HL-60/S4 treated with phorbol 12-myristate 13-acetate at 8.2 ng/mL for 4 days and 3 days (cell line): ENCODE data around the gene SND1.

ENCODE experiments used
- in situ Hi-C: fragments of 300-500 bp; cut with MboI; formaldehyde crosslinking; loops from 2 replicates; pipeline ENCODE4 v1.15.0; 2022; ENCODE audit warnings: low sequenced_read_pairs

Gene SND1

DNA sequence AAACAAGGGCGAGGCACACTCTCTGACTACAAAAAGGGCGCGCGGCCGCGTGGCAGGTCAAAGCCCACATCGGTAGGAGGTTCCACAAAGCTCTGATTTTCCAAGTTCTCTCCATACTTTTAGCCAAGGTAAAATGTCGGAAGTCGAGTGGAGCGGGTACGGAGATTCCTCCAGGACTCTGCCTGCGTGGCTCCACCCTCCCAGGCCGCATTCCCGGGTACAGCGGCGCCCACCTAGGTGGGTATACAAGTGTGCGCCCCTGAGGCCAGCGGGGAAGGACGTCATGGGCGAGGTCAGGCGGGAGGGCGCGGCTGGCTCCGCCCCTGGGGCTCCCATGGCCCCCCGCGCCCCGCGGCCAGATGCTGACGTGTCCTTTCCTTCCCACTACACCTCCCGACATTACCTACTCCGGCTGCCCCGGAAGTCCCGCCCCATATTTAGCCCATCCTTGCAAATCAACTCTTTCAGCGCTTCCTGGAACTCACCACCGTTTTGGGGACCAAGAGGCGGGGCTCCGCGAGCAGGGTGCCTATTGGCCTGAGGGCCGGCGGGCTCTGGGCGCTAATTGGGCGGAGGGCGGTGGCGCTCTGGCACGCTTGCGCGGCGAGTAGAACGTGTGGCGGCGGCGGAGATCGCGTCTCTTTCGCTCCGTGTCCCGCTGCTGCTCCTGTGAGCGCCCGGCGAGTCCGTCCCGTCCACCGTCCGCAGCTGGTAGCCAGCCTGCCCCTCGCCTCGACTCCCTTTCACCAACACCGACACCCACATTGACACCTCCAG lies at the start of gene SND1:
Gene SND1, plus strand, starts transcription at position 639 of the 777 bp plus-strand sequence. CDS start 180 bp downstream, outside the sequence.
- in situ Hi-C loops: no loop called here

DNA sequence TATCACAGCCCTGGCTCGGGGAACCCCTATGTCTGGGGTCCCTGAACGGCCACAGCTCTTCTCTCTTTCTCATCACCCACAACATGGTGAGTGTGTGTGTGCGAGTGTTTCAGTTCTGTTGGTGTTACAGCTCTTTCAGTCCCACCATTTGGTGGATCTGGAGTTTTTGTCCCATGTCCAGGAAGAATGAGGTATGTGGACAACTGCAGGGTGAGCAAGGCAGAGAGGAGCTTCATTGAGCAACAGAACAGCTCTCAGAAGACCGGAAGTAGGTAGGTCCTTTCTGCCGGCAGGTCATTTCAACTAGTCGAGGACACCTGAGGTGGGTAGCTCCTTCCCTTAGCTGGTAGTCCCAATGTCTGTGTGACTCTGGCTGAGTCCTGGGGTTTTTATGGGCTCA lies 43.5 kb upstream of the SND1 start:
- in situ Hi-C loops: no loop called here

DNA sequence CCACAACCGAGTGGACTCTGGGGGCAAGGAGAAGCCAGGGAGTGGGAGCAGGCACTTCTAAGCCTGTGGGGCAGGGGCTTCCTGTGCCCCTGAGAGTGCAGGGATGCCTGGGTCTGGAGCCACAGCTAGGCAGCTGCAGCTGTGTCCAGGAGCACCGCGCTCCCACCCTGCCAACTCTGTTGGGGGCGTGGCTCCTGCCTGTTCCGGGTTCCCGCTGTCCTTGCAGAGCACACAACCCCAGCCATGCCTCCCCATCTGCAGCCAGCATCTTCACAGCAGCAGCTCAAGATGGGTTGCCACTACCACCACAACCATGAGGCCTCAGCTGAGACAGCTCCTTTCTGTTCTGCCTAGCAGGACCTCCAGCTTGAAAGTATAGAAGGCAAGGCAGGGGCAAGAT lies 42.7 kb upstream of the SND1 start:
- in situ Hi-C loops: no loop called here

DNA sequence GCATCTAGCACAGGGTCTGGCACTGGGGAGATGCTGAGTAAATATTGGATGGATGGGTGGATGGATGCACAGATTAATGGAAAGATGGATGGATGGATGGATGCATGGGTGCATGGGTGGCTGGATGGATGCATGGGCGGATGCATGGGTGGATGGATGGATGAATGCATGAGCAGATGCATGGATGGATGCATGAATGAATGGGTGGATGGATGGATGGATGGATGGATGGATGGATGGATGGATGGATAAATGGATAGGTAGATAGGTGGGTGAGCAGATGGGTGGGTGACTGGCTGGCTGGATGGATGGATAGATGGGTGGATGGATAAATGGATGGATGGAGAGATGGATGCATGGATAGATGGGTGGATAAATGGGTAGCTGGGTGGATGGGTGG lies 39.7 kb upstream of the SND1 start:
- in situ Hi-C loops: no loop called here

DNA sequence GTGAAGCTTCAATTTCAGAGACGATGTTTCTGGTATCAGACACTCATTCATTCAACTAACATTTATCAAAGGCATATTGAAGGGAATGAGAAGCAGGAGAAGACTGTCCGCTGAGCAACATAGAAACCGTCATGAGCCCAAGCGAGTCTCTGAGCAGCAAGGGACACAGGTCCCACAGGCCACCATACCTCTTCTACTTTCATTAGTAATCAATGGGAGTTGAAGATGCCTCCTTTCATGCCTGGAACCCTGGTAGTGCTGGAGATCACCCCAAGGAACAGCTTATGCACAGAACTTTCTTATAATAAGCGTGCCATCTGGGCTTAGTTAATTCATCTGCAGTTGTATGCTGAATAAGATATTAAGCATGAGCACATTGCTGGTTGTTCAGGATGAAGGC lies 35.3 kb upstream of the SND1 start:
- in situ Hi-C loops: no loop called here

DNA sequence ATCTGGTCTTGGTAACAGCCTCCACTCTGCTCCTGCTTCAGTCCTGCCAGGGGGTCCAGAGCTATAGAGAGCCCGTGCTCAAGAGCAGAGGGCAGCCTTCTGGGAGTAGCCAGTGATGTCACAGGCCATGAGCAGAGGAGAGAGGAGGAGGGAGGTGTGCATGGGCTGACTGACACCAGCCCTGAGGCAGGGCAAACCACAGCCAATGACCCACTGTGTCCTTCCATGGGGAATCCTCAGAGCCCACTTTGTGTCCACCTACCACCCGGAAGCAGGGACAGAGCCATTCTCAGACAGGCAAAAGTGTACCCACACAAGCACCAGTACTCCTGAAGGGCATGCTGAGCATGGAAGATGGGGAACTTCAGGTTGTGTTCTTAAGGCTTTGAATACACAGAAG lies 34.0 kb upstream of the SND1 start, which contains the start of gene PAX4:
Gene PAX4, minus strand, starts transcription at position 101 of the 400 bp plus-strand sequence. CDS start 2,214 bp downstream, outside the sequence.
- in situ Hi-C loops: no loop called here

DNA sequence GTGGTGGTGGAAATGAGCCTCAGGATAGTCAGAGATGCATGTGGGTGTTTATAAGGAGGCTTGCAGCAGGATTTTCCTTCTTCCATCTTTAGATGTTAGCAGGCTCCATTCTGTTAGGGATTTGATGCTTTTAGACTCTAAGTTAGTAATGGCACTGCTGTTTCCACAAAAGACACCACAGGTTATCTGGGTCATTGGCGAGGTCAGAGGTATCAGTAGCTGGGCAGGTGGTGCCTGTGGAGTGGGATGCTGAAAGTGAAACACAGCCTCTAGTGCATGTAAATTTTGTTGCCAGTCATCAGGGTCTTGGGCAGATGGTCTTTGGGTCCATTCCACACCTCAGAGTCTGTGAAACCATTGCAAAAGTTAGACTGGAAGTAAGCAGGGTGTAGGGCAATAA lies 33.2 kb upstream of the SND1 start:
- in situ Hi-C loops: no loop called here

DNA sequence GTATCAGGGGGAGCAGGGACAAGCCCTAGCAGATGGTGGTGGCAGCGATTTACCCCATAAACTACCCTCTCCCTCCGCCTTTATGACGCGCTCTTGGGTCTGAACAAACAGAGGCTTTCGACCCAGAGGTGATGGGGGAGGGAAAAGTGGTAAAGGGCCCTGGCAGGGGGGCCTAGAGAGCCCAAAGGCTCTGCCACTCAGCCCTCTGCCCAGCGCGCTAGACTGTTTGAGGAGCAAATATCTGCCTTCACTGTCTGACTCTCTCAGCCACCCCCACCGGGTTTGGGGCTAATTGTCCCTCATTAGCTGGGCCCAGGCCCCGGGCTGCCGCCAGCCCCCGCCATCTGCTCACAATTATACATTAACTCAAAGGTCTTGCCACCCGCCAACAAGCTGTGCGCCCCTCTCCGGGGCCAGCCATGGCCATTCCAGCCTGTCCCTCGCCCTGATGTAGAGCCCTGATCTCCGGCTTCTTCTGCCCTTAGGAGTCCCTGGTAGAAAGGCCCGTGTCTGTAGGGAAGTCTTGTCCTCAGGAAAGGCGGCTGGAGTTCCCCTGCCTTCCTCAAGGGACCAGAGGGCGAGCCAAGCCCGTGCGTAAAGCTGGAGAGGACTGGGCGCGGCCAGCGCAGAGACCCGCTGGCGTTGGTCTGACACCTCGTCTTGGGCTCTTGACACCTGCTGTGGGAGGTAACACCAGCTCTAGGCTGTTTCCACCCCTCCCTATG lies 32.2 kb upstream of the SND1 start:
- in situ Hi-C loops: no loop called here

DNA sequence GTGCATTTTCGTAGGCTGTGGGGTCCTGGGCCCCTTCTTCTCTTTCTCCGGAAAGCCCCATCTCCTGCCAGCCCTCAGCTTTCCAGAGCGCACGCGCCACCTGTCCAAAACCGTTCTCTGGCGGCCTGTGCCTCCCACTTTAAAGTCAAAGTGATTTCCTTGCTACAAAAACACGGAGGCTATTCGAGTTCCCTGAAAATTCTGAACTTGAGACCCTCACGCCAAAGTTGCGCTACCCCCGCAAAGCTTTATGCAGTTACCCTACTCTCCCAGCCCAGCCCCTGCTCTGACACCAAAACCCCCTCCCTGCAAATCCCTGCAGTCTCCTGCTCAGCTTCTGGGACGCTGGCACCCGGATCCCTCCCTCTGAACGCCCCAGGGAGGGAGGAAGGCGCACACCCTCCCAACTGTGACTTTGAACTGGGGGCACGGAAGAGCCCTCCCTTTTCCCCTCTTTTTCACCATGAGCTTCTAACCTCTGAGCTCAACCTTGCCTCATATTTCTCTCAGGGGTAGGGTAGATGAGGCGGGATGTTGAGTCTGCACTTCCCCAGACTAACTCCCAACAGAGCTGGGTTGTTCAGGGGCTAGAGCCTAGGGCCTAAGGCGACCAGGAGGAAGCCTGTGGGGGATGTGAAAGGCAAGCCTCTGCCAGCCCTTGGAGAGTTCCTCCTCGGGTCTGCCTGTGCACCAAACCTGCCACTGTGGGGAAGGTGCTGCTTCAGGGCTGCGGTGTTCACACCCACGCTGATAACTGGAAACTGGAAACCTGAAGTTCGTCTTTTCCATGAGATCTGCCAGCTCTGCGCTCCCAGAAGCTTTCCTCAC lies 31.4 kb upstream of the SND1 start:
- in situ Hi-C loops: no loop called here

DNA sequence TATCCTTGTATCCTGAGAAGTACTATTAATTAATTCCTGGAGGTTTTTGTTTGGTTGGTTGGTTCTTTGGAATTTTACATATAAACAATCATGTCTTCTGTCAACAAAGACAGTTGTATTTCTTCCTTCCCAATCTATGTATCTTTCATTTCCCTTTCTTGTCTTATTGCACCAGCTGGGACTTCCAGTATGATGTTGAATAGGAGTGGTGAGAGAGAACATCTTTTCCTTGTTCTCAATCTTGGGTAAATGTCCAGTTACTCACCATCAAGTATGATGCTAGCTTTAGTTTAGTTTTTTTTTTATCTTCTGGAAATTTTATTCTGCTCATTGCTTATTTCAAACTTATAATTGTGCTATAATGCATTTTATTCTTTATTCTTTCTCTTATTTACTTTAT lies 26.7 kb upstream of the SND1 start:
- in situ Hi-C loops: no loop called here

DNA sequence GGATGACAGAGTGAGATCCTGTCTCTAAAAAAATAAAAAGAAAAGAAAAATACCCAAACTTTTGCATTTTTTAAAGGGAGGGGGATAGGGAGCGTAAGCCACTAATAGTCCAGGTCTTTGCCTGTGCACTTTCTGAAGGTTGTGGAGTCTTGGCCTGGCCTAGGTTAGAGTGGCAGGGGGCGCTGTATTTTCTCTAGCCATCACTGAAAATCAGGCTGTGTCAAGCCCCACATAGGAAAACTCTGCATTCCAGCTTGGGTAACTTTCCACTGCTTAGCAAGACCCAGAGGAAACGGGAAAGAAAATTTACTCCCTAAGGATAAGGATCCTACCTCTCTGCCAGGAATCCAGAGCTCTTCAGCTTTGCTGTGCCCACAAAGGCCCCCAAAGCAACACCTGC lies 23.5 kb upstream of the SND1 start:
- in situ Hi-C loops: no loop called here

DNA sequence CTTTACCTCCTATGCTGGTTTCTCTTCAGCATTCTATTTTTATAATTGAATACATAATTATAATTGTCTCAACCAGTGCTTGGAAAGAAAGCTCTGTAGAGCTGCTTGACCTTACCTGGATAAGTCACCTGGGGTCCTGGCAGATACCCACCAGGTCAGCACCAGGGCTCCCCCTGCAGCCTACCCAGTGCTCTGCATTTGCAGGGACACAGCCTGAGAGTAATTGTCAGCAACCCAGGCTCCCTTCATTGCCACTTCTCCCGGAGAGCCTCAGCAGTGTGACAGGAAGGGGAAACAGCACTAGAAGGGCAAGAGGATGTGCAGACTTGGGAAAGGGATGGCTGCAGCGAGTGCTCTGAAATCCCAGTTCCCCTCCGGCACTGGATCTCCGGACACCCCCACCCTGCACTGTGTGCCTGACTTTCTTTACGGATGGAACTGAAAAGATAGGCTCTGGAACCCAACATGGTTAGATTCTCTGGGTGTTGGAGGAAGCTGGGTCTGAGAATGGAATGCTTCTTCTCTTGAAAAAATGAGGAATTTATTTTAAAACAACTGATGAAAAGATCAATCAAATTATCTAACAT lies 22.6 kb upstream of the SND1 start:
- in situ Hi-C loops: no loop called here

DNA sequence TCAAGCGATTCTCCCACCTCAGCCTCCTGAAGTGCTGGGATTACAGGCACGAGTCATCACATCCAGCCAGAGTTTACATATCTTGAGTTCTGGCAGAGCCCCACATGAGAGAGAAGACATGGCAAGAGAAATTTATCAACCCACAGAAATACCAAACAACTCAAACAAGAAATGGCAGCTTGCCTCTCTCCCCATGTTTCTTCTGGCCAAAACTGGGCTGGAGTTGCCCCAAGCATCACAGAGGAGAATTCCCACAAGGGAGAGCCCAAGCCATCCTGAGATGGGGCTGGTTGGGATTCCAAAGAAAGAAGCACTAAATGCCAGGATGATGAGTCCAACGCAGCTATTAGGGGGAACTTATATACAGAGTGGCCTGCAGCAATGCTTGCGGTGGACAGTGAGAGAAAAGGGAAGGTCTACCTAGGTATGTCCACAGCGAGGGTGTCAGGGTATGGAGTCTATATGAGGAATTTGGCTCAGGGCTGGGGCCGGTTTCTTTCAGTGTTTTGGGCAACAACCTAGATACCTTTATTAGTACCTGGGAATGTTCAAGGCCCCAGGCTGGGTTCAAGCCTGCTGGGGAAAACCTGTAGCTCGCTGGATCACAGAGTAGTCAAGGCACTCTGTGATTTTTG lies 19.6 kb upstream of the SND1 start:
- in situ Hi-C loops: no loop called here

DNA sequence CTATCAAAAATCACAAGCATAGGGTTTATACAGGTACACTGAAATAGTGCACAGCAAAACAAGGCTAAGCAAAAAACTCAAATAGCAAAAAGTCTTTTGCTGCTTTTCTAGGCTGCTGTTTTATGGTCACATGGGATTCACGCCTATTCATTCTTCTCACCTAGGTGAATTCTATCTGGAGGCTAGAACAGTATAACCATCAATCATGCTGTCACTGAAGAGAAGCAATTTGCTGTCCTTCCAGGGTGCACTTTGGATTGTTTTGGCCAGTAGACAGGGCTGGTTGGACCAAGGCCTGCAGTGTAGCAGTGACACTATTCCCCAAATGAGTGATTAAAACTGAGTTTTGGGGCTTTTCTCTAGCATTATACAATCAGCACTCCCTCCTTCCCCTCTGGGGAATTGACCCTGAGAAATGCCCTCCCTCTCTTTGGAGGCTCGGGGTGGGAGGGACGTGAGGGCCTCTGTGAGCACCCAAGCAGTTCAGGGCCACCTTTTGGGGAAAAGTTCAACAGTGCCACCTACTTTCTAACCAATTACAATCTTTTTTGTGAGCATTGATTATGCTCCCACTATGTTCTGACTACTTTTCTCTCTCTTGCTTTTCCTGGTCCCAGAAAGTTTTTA lies 16.2 kb upstream of the SND1 start:
- in situ Hi-C loops: no loop called here

DNA sequence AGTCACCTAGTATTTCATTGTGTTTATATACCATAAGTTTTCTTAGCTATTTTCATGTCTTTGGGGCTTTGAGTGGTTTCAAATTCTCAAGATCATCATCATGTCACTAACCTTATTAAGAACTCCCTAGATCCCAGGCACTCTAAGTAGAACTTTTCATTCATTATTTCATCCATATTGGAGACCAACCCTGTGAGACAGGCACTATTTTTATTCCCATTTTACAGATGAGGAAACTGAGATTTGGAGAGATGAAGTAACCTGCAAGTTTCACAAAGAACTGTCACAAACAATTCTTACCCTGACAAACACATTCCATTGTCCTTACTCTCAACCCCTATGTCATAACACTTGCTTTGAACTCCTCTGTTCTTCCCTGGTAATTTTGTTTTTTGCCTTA lies 13.8 kb upstream of the SND1 start:
- in situ Hi-C loops: no loop called here

DNA sequence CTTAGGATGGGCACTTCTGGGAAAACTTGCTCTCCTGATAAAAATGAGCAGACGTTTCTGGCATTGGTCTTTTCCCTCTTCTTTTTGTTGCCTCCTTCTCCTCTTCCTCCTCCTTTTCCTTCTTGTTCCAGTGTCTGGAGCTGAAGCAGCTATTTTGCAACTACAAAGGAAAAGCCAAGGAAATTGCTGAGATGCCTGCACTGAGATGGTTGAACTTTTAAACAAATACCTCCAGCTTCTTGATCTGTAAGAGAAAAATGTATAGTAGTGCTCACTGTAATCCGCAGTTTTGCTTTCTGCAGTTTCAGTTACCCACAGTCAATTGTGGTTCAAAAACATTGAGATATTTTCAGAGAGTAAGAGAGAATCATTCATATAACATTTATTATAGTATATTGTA lies 7.5 kb upstream of the SND1 start:
- in situ Hi-C loops: no loop called here

DNA sequence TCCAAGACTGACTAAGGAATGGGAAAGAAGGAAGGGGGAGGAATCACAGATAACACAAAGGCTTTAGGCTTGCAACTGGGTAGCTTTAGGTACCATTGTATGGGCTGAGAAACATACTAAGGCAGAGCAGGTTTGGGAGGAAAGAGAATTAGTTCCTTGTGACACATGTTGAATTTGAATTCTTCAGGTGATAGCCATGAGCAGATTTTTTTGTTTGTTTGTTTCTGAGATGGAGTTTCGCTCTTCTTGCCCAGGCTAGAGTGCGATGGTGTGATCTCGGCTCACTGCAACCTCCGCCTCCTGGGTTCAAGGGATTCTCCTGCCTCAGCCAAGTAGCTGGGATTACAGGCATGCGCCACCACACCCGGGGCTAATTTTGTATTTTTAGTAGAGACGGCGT lies 4.4 kb upstream of the SND1 start:
- in situ Hi-C loops: no loop called here

DNA sequence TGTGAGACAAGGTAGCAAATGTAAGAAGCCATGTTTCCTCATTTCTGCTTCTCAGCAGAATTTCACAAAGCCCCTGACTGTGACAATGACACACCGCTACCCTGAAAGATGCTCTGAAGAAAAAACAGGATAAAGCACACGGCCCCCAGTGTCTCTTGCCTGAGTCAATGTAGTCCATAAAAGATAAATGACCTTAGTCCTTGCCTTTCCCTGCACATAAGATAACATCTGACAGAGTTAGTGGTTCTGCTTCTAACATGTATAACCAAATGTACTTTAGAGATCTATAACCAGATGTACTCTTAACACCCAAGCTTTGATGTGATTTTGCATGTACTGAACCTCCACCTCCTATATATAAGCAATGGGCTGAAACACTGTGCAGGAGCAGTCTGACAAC lies 3.0 kb upstream of the SND1 start:
- in situ Hi-C loops: no loop called here

DNA sequence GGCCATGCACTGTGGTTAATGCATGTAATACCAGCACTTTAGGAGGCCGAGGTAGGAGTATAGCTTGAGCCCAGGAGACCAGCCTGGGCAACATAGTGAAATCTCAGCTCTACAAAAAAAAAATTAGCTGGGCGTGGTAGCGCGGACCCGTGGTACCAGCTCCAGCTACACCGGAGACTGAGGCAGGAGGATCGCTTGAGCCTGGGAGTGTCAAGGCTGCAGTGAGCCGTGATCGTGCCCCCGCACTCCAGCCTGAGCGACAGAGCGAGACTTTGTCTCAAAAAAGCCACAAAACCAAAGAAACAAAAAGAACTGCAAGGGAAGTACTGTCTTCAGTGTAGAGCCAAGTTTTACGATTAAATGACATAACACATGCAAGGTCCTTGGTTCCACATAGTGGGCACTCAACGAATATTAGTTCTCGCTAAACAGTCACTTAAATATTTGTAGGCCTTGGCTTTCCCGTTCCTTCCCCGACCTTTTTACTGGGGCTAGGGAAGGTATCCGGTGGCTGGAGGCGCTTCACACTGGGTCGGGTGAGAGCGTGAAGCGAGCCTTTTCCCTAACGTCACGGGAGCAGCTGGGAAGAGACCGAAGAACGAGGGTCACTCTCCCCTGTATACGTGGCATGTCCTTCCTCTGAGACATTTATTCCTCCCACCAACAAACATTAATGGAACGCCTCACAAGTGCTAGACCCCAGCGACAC lies 993 bp upstream of the SND1 start:
- in situ Hi-C loops: no loop called here
